Hepatocyte (in vitro differentiated cells): ENCODE results near the gene MAD1L1. TPM values are rescaled to one million over a fixed set of nuclear protein-coding genes. Genes with fewer than 3 reads are reported as not detected.

Experiments
- DNase-seq: peaks from one replicate; pipeline ENCODE4 v3.0.0-alpha.2; 2016; ENCODE audit warnings: low spot score
- H2AFZ ChIP-seq: fragments of 200-600 bp; sonication (generic); 2 replicates; pipeline ENCODE4 v1.6.0; 2016; ENCODE audit warnings: antibody characterized with exemption, mild to moderate bottlenecking
- H3K27ac ChIP-seq: fragments of 200-600 bp; sonication (generic); 2 replicates; pipeline ENCODE4 v1.5.1; 2016; ENCODE audit warnings: mild to moderate bottlenecking
- H3K27me3 ChIP-seq: fragments of 200-600 bp; sonication (generic); 2 replicates; pipeline ENCODE4 v1.6.1; 2016
- H3K36me3 ChIP-seq: fragments of 200-600 bp; sonication (generic); replicated peaks from 2 replicates; pipeline ENCODE4 v1.5.1; 2016; ENCODE audit warnings: low read depth; ENCODE audit not compliant: insufficient read depth
- H3K4me1 ChIP-seq: fragments of 200-600 bp; sonication (generic); 2 replicates; pipeline ENCODE4 v1.5.1; 2016; ENCODE audit warnings: mild to moderate bottlenecking, moderate library complexity; ENCODE audit not compliant: insufficient read depth
- H3K4me2 ChIP-seq: fragments of 200-600 bp; sonication (generic); 2 replicates; pipeline ENCODE4 v1.6.0; 2016
- H3K4me3 ChIP-seq: fragments of 200-600 bp; sonication (generic); 2 replicates; pipeline ENCODE4 v1.5.1; 2016; ENCODE audit warnings: mild to moderate bottlenecking
- H3K79me2 ChIP-seq: fragments of 200-600 bp; sonication (generic); 2 replicates; pipeline ENCODE4 v1.6.0; 2017; ENCODE audit warnings: mild to moderate bottlenecking
- H3K9me2 ChIP-seq: fragments of 200-600 bp; sonication (generic); replicated peaks from 2 replicates; pipeline ENCODE4 v1.6.0; 2017; ENCODE audit warnings: mild to moderate bottlenecking; ENCODE audit not compliant: insufficient read depth
- H3K9me3 ChIP-seq: fragments of 200-600 bp; sonication (generic); 2 replicates; pipeline ENCODE4 v1.5.1; 2016; ENCODE audit warnings: low read depth, mild to moderate bottlenecking
- H4K20me1 ChIP-seq: fragments of 200-600 bp; sonication (generic); 2 replicates; pipeline ENCODE4 v1.6.0; 2016; ENCODE audit warnings: mild to moderate bottlenecking; ENCODE audit not compliant: insufficient read depth, poor library complexity, severe bottlenecking
- EZH2 ChIP-seq: fragments of 200-600 bp; sonication (generic); IDR thresholded peaks from 2 replicates; pipeline ENCODE4 v1.6.1; 2016; ENCODE audit warnings: antibody characterized with exemption, mild to moderate bottlenecking, borderline replicate concordance
- EZH2phosphoT487 ChIP-seq: fragments of 200-600 bp; sonication (generic); IDR thresholded peaks from one replicate; pipeline ENCODE4 v1.6.1; 2018; ENCODE audit warnings: antibody characterized with exemption, mild to moderate bottlenecking, low read depth, moderate library complexity; ENCODE audit not compliant: unreplicated experiment, severe bottlenecking
- WGBS: methylation state at CpG from one replicate; pipeline ENCODE4 v1.1.6; 2016; ENCODE audit warnings: low lambda C conversion rate; ENCODE audit errors: missing lambda C conversion rate; 5-methylcytosine and 5-hydroxymethylcytosine counted together
- polyA plus RNA-seq: library from polyadenylated mRNA; unstranded; fragments of >200 nt; fragmentation: Nextera tagmentation; extraction: Ambion mirVana; gene quantifications from 2 replicates; pipeline ENCODE4 v1.2.1, GENCODE V29; 2016
- total RNA-seq: library from RNA; depleted of rRNA; stranded (reverse); fragments of >200 nt; gene quantifications from 2 replicates; pipeline ENCODE4 v1.2.3, GENCODE V29; 2014
- TF ChIP-seq, protein P1 (sequence below): fragments of 200-600 bp; sonication (generic); IDR thresholded peaks from 2 replicates; pipeline ENCODE4 v1.5.1; 2016; ENCODE audit warnings: antibody characterized with exemption, mild to moderate bottlenecking; ENCODE audit not compliant: poor library complexity

Gene MAD1L1
- total and polyA plus RNA-seq, 2 experiments from 2014 or later: 30.7 to 31.0 TPM

DNA sequence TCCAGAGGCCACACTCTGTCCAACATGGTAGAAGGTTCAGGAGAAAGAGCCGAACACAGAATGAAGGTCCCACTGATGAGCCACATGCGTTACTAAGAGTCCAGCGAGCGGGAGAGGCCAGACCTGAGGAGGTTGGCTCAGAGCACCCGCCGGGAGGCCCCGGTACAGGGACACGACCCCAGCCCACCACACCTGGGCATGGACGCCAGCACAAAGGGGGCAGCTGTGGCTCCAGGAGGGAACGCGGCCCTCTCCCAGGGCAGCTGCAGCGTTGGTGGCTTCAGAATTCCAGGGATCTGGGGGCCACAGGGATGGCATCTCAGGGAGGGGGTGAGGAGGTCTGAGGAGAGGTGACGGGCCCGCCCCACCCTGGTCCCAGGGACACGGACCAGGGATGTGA is 280.0 kb downstream of the MAD1L1 start:
- no peaks in the 10 kb centered on the region for H3K36me3 ChIP-seq
- no peaks in the 10 kb centered on the region for H4K20me1 ChIP-seq
- H2AFZ ChIP-seq: no peak overlapping the region
- no peak overlapping the region for H3K27ac ChIP-seq
- H3K27me3 ChIP-seq: no peaks in the 10 kb centered on the region
- H3K9me2 ChIP-seq: no peaks in the 10 kb centered on the region
- H3K79me2 ChIP-seq: no peaks in the 10 kb centered on the region
- no peak for DNase-seq
- no peaks in the 10 kb centered on the region for H3K9me3 ChIP-seq
- WGBS: 96% methylated on average over 14 of the region's 15 CpGs
- H3K4me1 ChIP-seq: no peaks in the 10 kb centered on the region
- H3K4me2 ChIP-seq: no peak overlapping the region
- no peak overlapping the region for H3K4me3 ChIP-seq
- TF ChIP-seq EZH2phosphoT487 (no peak), EZH2 (no peak)
- TF ChIP-seq, protein P1, sequence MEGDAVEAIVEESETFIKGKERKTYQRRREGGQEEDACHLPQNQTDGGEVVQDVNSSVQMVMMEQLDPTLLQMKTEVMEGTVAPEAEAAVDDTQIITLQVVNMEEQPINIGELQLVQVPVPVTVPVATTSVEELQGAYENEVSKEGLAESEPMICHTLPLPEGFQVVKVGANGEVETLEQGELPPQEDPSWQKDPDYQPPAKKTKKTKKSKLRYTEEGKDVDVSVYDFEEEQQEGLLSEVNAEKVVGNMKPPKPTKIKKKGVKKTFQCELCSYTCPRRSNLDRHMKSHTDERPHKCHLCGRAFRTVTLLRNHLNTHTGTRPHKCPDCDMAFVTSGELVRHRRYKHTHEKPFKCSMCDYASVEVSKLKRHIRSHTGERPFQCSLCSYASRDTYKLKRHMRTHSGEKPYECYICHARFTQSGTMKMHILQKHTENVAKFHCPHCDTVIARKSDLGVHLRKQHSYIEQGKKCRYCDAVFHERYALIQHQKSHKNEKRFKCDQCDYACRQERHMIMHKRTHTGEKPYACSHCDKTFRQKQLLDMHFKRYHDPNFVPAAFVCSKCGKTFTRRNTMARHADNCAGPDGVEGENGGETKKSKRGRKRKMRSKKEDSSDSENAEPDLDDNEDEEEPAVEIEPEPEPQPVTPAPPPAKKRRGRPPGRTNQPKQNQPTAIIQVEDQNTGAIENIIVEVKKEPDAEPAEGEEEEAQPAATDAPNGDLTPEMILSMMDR: no peak

DNA sequence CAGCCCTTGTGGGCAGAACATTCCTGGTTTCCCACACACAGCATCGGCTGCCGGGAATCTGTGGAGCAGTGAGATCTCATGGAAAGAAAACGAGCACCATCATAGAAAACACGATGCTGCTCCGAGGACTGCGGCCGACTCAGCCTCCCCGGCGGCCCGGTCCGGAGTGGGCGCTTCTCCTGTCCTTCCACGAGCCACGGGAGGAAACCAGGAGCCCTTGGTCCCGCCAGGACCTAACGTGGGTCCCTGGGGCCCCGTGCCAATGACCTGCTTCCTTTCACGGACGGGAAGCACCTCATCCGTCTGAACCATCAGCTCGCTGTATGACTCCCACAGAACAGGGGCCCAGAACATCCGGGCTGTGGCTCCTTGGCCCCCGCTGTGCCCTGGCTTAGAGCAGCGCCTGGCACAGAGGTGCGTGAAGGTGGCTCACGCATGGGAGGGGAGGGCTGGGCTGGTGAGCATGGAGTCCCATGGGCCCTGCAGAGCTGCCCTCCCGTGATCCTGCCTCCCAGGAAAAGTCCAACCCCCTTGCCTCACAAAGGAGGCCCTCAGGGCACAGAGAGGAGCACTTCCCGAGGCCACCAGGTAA is 280.5 kb downstream of the MAD1L1 start:
- Histone ChIP-seq H3K4me3 (no peak overlapping the region), H3K4me2 (no peak overlapping the region), H3K9me3 (no peaks in the 10 kb centered on the region), H3K4me1 (no peaks in the 10 kb centered on the region), H3K27ac (no peak overlapping the region), H3K36me3 (no peaks in the 10 kb centered on the region), H3K79me2 (no peaks in the 10 kb centered on the region), H3K9me2 (no peaks in the 10 kb centered on the region), H4K20me1 (no peaks in the 10 kb centered on the region), H3K27me3 (no peaks in the 10 kb centered on the region), H2AFZ (no peak overlapping the region)
- no peak for DNase-seq
- 97% methylated on average over 28 of the region's 28 CpGs for WGBS
- TF ChIP-seq EZH2phosphoT487 (no peak), EZH2 (no peak)
- TF ChIP-seq, protein P1: no peak

DNA sequence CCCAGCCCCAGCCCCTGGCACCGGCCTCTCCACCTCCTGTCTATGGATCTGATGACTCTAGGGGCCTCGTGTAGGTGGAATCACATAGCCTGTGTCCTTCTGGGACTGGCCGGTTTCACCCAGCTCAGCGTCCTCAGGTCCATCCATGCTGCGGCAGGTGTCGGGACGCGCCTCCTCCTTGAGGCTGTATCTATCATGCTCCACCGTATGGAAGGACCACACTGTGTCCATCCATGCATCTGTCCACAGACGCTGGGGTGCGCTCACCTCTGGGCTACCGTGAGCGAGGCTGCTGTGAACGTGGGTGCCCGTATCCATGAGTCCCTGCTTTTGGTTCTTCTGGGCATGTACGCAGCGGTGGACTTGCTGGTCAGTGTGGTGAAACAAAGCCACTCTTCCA is 281.1 kb downstream of the MAD1L1 start:
- Histone ChIP-seq H3K36me3 (no peaks in the 10 kb centered on the region), H3K9me3 (no peaks in the 10 kb centered on the region), H3K79me2 (no peaks in the 10 kb centered on the region), H3K4me3 (no peak overlapping the region), H4K20me1 (no peaks in the 10 kb centered on the region), H3K27me3 (no peaks in the 10 kb centered on the region), H2AFZ (no peak overlapping the region), H3K4me2 (no peak overlapping the region), H3K9me2 (no peaks in the 10 kb centered on the region), H3K27ac (no peak overlapping the region), H3K4me1 (no peaks in the 10 kb centered on the region)
- WGBS: 92% methylated on average over 17 of the region's 17 CpGs
- DNase-seq: no peak
- no peak for TF ChIP-seq EZH2
- TF ChIP-seq EZH2phosphoT487: no peak
- TF ChIP-seq, protein P1: no peak

DNA sequence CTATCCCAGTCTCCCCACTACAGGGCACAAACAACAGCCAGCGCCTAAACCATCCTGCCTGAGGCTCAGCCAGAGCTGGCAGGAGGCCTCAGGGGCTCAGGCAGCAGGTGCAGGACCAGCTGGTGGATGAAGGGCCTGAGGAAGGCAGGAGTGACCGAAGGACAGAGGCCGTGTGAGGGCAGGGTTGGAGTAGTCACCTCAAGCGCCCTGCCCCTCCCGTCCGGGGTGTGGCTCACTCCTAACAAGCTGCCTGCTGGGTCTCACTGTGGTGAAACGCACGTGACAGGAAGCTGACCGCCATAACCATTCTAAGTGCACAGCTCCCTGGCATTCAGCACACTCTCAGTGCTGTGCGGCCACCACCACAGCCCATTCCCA is 281.6 kb downstream of the MAD1L1 start:
- H3K79me2 ChIP-seq: no peaks in the 10 kb centered on the region
- DNase-seq: no peak
- H2AFZ ChIP-seq: no peak overlapping the region
- no peaks in the 10 kb centered on the region for H3K9me2 ChIP-seq
- no peak overlapping the region for H3K27ac ChIP-seq
- no peaks in the 10 kb centered on the region for H3K36me3 ChIP-seq
- no peak overlapping the region for H3K4me3 ChIP-seq
- H3K4me1 ChIP-seq: no peaks in the 10 kb centered on the region
- 85% methylated on average over 7 of the region's 10 CpGs for WGBS
- no peak overlapping the region for H3K4me2 ChIP-seq
- TF ChIP-seq EZH2phosphoT487: no peak
- H4K20me1 ChIP-seq: no peaks in the 10 kb centered on the region
- no peaks in the 10 kb centered on the region for H3K9me3 ChIP-seq
- H3K27me3 ChIP-seq: no peaks in the 10 kb centered on the region
